Astrocyte of the spinal cord (primary cell): ENCODE data around the gene CPNE6.

ENCODE experiments used
- DNase-seq: peaks from one replicate; pipeline ENCODE4 v3.0.0; 2011; ENCODE audit warnings: low read depth, low spot score
- H3K4me3 ChIP-seq: 2 replicates; pipeline ENCODE4 v1.5.1; 2011; ENCODE audit warnings: low read depth, mild to moderate bottlenecking, low read length, moderate library complexity
- in situ Hi-C: cut with HindIII; loops from 2 replicates; pipeline ENCODE4 v1.10.0; 2017; ENCODE audit warnings: low sequenced_read_pairs
- TF ChIP-seq, protein P1 (sequence below): IDR thresholded peaks from 2 replicates; pipeline ENCODE4 v1.5.1; 2012; ENCODE audit warnings: low read depth, mild to moderate bottlenecking, low read length, inconsistent platforms

CPNE6 gene

DNA sequence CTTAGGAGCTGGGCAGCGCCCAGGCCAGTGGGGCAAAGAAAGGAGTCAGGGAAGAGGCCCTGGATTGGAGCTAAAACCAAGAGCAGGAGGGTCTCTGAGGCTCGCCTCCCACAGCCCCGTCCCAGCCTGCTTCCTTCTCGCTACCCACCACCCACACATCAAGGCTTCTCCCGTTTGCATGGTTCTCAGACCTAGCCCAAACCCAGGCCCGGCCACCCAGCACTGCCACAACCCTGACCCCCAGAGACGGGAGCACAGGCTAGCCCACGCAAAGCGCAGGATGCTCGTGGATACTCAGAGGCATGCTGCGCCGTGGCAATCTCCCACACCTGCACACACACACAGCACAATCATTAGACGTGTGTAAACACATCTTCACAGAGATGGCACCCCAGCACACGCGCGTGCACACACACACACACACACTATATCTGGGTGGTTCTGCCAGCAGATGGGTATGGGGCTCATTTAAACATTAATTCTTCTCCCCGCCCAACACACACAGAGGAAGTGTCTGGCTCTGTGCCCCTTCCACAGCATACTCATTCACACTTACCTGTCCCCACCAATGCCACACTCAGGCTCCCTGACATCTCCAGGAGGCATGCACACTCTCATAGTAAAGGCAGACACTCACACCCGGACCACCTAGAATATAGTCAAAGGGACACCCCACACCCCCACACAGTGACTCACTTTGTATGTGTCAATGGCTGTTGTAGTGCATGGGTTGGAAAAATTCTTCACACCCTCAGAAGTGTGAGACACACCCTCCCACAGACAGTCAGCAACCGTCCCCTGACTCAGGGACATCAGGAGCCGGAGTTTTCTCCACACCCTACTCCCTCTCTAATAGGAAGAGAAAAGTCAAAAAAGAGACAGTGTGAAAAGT lies 18.5 kb upstream of the CPNE6 start:
- DNase-seq, result no peak
- no peak overlapping the region for H3K4me3 ChIP-seq
- in situ Hi-C loops, result no loop called here
- TF ChIP-seq, protein P1, sequence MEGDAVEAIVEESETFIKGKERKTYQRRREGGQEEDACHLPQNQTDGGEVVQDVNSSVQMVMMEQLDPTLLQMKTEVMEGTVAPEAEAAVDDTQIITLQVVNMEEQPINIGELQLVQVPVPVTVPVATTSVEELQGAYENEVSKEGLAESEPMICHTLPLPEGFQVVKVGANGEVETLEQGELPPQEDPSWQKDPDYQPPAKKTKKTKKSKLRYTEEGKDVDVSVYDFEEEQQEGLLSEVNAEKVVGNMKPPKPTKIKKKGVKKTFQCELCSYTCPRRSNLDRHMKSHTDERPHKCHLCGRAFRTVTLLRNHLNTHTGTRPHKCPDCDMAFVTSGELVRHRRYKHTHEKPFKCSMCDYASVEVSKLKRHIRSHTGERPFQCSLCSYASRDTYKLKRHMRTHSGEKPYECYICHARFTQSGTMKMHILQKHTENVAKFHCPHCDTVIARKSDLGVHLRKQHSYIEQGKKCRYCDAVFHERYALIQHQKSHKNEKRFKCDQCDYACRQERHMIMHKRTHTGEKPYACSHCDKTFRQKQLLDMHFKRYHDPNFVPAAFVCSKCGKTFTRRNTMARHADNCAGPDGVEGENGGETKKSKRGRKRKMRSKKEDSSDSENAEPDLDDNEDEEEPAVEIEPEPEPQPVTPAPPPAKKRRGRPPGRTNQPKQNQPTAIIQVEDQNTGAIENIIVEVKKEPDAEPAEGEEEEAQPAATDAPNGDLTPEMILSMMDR, result no peak

DNA sequence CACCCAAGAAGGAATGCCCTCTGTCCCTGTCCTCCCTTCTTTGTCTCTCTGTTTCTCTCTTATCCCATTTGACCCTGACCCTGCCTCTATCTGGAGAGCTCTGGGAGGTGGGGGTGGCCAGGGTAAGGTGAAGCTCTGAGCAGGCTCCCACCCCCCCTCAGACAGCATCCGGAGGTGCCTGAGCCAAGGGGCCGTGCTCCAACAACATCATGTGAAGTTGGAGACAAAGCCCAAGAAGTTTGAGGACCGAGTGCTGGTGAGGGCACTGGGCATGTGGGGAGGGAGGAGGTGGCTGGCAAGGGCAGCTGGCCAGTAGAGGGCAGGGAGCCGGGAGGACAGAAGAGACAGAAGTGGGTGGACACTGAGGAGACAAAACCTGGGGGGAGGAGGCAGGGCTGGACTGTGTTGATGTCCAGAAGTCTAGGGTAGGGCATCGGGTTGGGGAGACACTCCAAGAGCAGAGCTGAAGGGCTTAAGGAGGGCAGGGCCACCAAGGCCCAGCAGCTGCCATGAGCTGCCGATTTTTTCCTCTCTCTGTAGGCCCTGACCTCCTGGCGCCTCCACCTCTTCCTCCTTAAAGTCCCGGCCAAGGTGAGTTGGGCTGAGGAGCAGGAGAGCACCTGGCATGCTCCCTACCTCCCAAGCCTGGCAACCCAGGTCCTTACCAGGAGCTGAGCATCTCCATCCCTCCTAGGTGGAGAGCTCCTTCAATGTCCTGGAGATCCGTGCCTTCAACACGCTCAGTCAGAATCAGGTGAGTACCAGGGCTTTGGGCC lies 17.6 kb upstream of the CPNE6 start:
- TF ChIP-seq, protein P1, result no peak
- in situ Hi-C loops, result no loop called here
- no peak for DNase-seq
- H3K4me3 ChIP-seq, result no peak overlapping the region

DNA sequence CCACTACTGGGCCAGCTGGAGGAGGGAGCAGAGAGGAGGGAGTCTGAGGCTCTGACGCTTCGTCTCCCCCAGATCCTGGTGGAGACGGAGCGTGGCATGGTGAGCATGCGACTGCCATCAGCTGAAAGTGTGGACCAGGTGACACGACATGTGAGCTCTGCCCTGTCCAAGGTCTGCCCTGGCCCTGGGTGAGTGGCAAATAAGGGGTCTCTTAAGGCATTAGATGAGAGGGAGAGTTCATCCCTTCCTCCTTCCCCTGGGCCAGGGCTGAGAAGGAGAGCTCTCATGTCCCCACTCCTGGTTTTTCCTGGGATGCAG lies 17.1 kb upstream of the CPNE6 start:
- no peak overlapping the region for H3K4me3 ChIP-seq
- in situ Hi-C loops, result no loop called here
- TF ChIP-seq, protein P1, result no peak
- DNase-seq, result no peak

DNA sequence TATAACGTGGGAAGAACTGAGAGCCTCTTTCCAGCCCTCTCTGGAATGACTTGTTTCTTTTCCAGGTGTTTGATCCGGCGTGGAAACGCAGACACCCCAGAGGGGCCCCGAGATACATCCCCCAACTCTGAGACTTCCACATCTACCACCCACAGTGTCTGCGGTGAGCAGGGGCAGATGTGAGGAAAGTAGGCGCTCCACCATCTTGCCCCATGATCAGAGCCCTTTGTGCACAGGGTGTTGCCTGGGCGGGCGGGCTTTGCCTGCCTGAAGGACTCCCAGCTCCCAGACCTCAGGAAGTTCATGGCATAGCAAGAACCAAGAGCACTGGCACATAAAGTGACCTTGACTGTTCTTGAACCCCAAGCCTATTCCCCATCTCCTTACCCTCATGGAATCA lies 16.7 kb upstream of the CPNE6 start:
- H3K4me3 ChIP-seq, result no peak overlapping the region
- TF ChIP-seq, protein P1, result no peak
- in situ Hi-C loops, result no loop called here
- no peak for DNase-seq

DNA sequence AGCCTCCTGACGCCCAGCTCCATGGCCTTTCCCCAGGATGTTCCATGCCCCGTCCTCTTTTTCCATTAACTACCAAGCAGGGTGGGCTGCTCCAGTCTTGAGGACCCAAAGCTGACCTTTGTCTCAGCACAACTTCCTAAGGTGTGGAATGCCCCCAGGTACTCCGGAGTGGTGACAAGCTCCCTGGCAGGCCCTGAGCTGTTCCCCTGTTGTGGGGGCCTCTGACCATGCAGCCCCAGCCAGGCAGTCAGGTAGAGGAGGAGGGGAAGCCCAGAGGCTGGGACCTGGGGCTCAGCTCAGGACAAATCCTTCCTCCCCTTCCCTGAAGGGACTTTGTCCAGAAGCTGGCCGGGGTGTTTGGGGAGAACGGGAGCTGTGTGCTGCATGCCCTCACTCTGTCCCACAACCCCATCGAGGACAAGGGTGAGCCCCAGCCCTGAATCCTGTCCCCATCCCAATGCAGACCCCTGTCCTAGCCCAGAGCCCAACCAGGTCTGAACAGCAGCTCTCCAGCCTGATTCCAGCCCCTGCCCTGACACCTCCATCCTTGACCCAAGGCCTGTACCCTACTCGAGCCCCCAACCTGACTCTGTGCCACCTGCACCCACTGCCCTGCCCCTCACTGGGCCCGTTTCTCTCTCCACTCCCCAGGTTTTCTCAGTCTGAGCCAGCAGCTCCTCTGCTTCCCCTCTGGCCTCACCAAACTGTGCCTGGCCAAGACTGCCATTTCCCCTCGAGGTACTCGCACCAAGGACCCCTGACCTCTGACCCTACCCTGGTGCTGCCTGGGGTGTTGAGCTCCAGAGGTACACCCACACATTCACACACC lies 15.2 kb upstream of the CPNE6 start:
- TF ChIP-seq, protein P1, result no peak
- no peak for DNase-seq
- in situ Hi-C loops, result no loop called here
- H3K4me3 ChIP-seq, result no peak overlapping the region

DNA sequence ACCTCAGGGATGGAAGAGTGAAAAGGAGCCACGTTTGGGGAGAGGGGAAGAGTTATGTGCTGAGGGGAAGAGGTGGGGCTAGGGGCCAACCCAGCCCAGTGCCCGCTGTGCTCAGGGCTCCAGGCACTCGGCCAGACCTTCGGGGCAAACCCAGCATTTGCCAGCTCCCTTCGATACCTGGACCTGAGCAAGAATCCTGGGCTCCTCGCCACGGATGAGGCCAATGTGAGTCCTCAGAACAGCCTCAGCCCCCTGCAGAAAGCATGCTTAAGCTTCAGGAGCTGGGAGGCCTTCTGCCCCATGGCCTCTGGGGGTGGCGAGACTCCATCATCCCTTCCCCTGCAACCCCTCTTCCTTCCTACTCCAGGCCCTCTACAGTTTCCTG lies 14.6 kb upstream of the CPNE6 start:
- in situ Hi-C loops, result no loop called here
- no peak for DNase-seq
- TF ChIP-seq, protein P1, result no peak
- H3K4me3 ChIP-seq, result no peak overlapping the region
